ENCODE measurements around the gene SMIM35. TPM values are rescaled to one million over a fixed set of nuclear protein-coding genes. Genes with fewer than 3 reads are reported as not detected.

The SMIM35 gene
- total RNA-seq, 1 experiment from 2014 or later, result not detected

DNA sequence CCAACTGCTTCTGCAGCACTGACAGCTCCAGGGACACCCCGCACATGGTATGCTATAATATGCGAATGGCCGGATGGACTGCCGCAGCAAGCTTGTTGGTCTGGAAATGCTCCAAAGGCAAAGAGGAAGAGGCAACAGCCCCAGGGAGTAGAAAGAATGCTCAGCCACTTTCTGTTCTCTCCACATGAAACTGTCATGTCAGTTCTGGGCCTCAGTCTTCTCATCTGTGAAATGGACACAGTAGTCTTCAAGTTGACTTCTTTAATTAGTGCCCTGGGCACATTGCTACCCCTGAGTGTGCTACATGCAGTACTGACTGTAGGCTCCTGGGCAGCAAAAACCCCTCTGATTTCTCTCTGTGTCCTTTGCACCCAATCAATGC lies 80.6 kb downstream of the SMIM35 start:
- H3K18ac ChIP-seq (ENCODE audit: insufficient read length, low read depth, low read length), result no peak overlapping the region
- no peak overlapping the region for H2BK120ac ChIP-seq (ENCODE audit: low read depth, low read length, poor library complexity, severe bottlenecking)
- H3K79me2 ChIP-seq (ENCODE audit: insufficient read depth, low read length), result no peaks in the 10 kb centered on the region
- no peak overlapping the region for H3K9ac ChIP-seq (ENCODE audit: extremely low read depth, insufficient read length, low read length)
- H2BK5ac ChIP-seq (ENCODE audit: insufficient read length, low read length), result no peak overlapping the region
- peaks cover 2% of the 10 kb centered on the region; the same call in 1 of the 2 replicates for H3K27me3 ChIP-seq (ENCODE audit: insufficient read depth, low read length)
- H3K9me3 ChIP-seq (ENCODE audit: control insufficient read depth, low read depth, low read length), result no peaks in the 10 kb centered on the region
- no peak overlapping the region for H2AFZ ChIP-seq (ENCODE audit: low read length)
- no CpG with 5 or more reads among the region's 4 CpGs for WGBS (ENCODE audit: extremely low coverage, insufficient read length, low lambda C conversion rate)
- no peaks in the 10 kb centered on the region for H3K23me2 ChIP-seq (ENCODE audit: insufficient read length, low read depth, low read length, poor library complexity, severe bottlenecking)
- H4K91ac ChIP-seq (ENCODE audit: insufficient read length, low read depth, low read length), result no peak overlapping the region
- no peak overlapping the region for H3K4me2 ChIP-seq (ENCODE audit: insufficient read depth, insufficient read length, low read length)
- no peak overlapping the region for H2BK15ac ChIP-seq (ENCODE audit: low read depth, low read length)
- no peaks in the 10 kb centered on the region for H4K20me1 ChIP-seq (ENCODE audit: control insufficient read depth, insufficient read depth, insufficient read length)
- H4K8ac ChIP-seq (replicated peaks; ENCODE audit: insufficient read length, low read depth, low read length), result no peak overlapping the region
- 0 out of 2 replicates have a peak, but pooled peaks cover 6% of the 10 kb centered on the region for H3K4me1 ChIP-seq (ENCODE audit: insufficient read depth, low read length)
- no peak overlapping the region for H3K23ac ChIP-seq (ENCODE audit: insufficient read length, low read depth, low read length)
- H3K56ac ChIP-seq (ENCODE audit: insufficient read length, low read depth, low read length), result no peak overlapping the region
- H2BK12ac ChIP-seq (ENCODE audit: insufficient read length, low read depth, low read length), result no peak overlapping the region
- no peak for DNase-seq
- no peaks in the 10 kb centered on the region for H3K36me3 Mint-ChIP-seq (ENCODE audit: insufficient read depth in 1 of 3, low read depth in 3 of 3)
- no peak overlapping the region for H3K27ac ChIP-seq (ENCODE audit: insufficient read length, low read depth, low read length)
- no peak overlapping the region for H2BK20ac ChIP-seq (ENCODE audit: low read depth, low read length, poor library complexity, severe bottlenecking)
- no peak overlapping the region for H3K14ac ChIP-seq (ENCODE audit: insufficient read depth, low read length)
- H3K27ac Mint-ChIP-seq, result no peak overlapping the region
- H3K4me1 Mint-ChIP-seq, result peaks cover 8 to 10% of the 10 kb centered on the region in 2 experiments
- H3K9me3 Mint-ChIP-seq, result no peaks in the 10 kb centered on the region
- TF ChIP-seq, protein P1, sequence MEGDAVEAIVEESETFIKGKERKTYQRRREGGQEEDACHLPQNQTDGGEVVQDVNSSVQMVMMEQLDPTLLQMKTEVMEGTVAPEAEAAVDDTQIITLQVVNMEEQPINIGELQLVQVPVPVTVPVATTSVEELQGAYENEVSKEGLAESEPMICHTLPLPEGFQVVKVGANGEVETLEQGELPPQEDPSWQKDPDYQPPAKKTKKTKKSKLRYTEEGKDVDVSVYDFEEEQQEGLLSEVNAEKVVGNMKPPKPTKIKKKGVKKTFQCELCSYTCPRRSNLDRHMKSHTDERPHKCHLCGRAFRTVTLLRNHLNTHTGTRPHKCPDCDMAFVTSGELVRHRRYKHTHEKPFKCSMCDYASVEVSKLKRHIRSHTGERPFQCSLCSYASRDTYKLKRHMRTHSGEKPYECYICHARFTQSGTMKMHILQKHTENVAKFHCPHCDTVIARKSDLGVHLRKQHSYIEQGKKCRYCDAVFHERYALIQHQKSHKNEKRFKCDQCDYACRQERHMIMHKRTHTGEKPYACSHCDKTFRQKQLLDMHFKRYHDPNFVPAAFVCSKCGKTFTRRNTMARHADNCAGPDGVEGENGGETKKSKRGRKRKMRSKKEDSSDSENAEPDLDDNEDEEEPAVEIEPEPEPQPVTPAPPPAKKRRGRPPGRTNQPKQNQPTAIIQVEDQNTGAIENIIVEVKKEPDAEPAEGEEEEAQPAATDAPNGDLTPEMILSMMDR (conservative IDR thresholded peaks at IDR 0.05), result no peak
- H2AK5ac ChIP-seq (ENCODE audit: insufficient read length, low read length), result no peak overlapping the region
- H3K4me3 Mint-ChIP-seq, result no peak overlapping the region
- no peak overlapping the region for H3K4ac ChIP-seq (ENCODE audit: low read depth, low read length)
- H3T11ph ChIP-seq (ENCODE audit: low read length), result no peak overlapping the region
- H4K5ac ChIP-seq (ENCODE audit: insufficient read length, low read depth, low read length), result no peak overlapping the region
- H3K27me3 Mint-ChIP-seq (ENCODE audit: low read depth), result peaks cover 21% of the 10 kb centered on the region
- no peaks in the 10 kb centered on the region for H3K79me1 ChIP-seq (ENCODE audit: insufficient read depth, low read depth, low read length, poor library complexity, severe bottlenecking)

Data from H9 (cell line).